HG02759 (cell line): Measurements from ENCODE around the gene CCDC32.

Experiments
- ATAC-seq: cut with Tn5 transposase; IDR thresholded peaks from one replicate; pipeline ENCODE4 v1.9.1; 2021; ENCODE audit warnings: mild to moderate bottlenecking, moderate library complexity; ENCODE audit not compliant: unreplicated experiment

CCDC32 gene

DNA sequence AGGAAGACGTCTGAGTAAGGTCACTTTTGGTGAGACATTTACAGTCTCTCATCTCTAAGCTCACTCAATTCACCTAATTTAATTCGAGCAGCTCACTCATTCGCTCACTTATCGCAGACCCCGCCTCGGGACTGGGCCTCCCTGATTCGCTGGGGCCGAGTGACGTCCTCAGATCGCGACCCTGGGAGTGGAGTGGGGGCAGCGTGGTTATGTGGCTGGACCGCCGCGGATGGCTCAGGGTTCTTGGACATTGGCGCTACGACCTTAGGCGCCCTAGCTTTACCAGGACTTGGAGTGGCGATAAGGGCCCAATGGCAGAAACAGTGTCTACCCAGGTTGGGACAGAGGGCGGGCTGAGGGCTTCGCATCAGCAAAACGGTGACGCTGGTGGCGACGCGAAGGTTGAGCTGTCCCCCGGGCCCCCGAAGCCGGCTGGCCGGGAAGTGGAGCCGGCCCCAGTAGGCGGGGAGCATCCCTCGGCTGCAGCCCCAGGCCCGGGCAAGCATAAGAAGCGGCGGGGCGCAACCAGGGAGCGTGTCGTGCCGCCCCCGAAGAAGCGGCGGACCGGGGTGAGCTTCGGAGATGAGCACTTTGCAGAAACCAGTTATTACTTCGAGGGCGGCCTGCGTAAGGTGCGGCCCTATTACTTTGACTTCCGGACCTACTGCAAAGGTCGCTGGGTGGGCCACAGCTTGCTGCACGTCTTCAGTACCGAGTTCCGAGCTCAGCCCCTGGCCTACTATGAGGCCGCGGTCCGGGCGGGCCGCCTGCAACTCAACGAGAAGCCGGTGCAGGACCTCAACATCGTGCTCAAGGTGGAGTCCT lies 4.5 kb upstream of the CCDC32 start, which contains the start of gene RPUSD2:
Gene RPUSD2, plus strand, starts transcription at position 171 of the 825 bp plus-strand sequence. Its CDS starts 39 bp downstream, at position 210.
- ATAC-seq = peak; percentile 63

DNA sequence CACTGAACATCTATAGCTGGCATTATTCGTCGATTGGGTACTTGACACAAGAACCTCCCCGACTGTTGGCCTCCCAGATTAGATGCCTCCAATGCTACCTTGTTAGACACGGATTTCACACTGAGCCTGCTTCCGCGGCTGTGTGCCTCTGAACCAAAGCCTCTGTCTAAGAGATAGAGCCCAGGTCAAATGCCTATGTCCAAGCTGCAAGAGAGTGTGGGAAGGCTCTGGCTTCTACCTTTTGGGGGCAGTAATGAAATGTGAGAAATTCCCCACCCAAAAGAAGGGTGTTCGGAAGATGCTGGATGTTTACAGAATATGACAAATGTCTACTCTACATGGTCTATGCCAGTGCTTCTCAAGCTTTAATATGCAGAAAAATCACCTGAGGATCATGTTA lies 2.3 kb upstream of the CCDC32 start:
- no peak for ATAC-seq

DNA sequence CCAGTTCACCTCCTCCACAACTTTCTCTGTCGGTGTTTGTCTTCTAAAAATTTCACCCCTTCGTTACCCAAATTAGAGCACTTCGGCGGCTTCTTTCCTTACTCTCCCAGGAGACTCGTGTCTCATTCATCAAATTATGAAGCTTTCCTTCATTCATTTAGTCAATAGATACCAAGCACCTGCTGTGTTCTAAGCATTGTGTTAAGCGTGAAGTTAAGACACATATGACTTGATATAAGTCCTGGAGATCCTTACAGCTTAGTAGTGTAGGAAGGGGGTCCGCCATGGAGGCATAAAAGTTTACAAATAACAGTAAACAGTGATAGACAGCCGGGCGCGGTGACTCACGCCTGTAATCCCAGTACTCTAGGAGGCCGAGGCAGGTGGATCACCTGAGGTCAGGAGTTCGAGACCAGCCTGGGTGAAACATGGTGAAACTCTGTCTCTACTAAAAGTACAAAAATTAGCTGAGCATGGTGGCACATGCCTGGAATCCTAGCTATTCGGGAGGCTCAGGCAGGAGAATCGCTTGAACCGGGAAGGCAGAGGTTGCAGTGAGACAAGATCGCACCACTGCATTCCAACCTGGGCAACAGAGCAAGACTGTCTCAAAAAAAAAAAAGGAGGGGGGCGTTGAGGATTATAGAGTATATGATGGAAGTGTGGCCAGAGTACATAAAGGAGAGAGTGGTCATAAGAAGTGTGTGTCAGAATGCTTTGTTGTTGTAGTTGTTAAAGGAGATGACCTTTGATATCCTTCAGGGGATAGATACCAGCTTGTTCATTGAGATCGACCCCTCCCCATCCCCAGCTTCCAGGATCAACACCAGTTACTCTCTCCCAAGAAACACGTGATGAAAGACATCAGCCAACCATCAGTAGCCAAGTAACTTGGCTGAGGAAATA lies 744 bp upstream of the CCDC32 start:
- ATAC-seq = no peak

GRCh38 chr15:40563426-40563825 lies 1.4 kb downstream of the CCDC32 start:
- ATAC-seq = no peak

- no peak for ATAC-seq
These were observed 2.2 kb downstream of the CCDC32 start for GRCh38 chr15:40562691-40563090.

- no peak for ATAC-seq
These were observed 5.7 kb downstream of the CCDC32 start for GRCh38 chr15:40558952-40559742.

DNA sequence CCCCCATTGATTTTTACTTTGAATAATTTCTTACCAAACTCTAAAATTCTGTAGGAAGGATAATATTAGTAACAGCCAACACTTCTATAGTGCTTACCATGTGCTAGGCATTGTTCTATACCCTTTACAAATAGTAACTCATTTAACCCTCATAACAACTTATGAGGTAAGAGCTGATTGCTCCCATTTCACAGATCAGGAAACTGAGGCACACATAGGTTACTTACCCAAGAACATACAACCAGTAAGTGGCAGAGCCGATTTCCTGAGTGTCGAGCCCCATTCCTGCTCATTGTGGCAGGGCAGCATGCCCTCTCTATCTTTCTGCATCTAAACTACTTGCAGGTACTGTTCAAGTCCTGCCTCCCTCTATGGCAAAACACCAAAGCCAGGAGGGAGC lies 9.0 kb downstream of the CCDC32 start:
- ATAC-seq = no peak

GRCh38 chr15:40554161-40554525 lies 10.7 kb downstream of the CCDC32 start:
- ATAC-seq = no peak

GRCh38 chr15:40550341-40551037 lies 14.4 kb downstream of the CCDC32 start:
- peak; percentile 83 for ATAC-seq

GRCh38 chr15:40549894-40550293 lies 14.9 kb downstream of the CCDC32 start:
- ATAC-seq = peak; percentile 2

DNA sequence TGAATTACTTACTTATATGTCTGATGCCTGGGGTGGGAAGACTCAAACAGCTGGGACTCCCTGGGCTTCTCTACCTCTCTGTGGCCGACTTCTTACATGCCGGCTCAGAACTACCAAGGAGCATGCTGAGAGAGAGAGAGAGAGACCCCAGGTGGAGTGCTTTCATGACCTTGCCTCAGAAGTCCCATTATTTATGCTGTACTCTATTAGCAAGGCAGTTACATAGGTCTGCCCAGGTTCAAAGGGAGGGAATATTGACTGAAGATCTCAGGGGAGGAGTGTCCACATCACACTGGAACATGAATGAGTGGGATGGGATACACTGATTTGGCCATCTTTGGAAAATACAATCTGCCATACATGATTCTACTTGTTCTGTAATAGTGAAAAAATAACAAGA lies 16.2 kb downstream of the CCDC32 start:
- no peak for ATAC-seq

GRCh38 chr15:40545457-40545856 lies 19.4 kb downstream of the CCDC32 start:
- no peak for ATAC-seq

- peak; percentile 83 for ATAC-seq
These were observed 21.1 kb downstream of the CCDC32 start for GRCh38 chr15:40543631-40544294.

DNA sequence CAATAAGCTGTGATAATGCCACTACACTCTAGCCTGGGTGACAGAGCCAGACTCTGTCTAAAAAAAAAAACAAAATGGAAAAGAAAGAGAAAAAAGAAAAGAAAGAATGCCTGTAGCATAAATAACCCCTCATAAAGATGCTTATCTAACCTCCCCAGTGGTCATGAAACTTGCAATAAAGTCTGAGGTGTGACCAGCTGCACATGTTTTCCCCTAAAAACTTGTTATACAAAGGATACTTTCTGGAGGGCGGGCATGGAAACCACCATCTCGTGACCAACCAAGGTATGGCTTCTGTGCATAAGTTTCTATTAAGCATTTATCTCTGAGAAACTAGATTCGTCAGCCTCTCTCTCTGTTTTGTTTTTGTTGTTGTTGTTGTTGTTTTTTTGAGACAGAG lies 21.8 kb downstream of the CCDC32 start:
- ATAC-seq = no peak

GRCh38 chr15:40538976-40539375 lies 25.9 kb downstream of the CCDC32 start:
- no peak for ATAC-seq

DNA sequence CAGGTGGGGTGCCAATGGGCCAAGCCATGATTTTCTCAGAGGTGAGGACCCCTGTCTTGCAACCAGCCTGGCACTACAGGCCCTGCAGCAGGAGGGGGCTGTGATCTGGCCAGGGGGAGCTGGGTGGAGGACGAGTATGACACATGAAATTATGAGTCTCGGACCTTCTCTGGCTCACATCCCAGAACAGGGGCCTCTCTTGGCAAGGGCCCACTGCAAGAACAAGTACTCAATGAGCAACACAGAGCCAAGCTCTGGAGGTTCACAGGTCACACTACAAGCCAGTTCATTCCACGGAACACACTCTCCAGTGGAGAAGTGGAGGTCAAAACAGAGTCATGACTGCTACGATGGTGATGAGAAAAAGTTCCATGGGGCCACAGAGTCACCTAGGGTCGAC lies 28.3 kb downstream of the CCDC32 start:
- no peak for ATAC-seq

DNA sequence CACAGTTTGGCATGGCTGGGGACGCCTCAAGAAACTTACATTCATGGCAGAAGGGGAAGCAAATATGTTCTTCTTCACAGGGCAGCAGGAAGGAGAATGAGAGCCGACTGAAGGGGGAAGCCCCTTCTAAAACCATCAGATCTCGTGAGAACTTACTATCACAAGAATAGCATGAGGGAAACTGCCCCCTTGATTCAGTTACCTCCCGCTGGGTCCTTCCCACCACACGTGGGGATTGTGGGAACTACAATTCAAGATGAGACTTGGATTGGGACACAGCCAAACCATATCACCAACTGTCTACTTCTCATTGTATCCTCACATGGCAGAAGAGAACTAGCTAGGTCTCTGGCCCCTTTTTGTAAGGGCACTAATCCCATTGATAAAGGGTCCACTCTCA lies 30.5 kb downstream of the CCDC32 start:
- ATAC-seq = no peak

GRCh38 chr15:40533763-40534364 lies 31.0 kb downstream of the CCDC32 start:
- ATAC-seq = no peak

DNA sequence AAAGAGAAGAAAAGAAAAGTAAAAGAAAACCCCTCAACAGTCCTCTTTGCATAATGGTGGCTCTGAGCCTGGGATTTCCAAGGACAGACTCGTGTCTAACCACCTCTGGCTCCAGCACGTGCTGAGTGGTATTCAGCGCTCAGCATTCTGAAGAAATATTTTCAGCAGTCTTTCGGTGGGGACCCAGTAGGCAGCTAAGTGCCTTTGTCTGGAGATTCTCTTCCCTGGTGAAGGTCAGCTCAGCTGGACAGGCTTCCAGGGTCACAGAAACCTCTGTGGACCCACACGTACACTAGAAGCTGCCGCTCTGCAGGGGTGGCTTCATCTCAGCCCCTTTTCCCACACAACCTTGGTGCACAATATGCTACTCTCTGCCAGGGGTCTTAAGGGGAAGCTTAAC lies 36.0 kb downstream of the CCDC32 start:
- no peak for ATAC-seq

GRCh38 chr15:40525855-40526254 lies 39.0 kb downstream of the CCDC32 start:
- no peak for ATAC-seq
